Superior temporal gyrus (tissue), 1 donor: ENCODE data around the gene PIP5K1B.

Source experiments
- DNase-seq: peaks from one replicate; pipeline ENCODE4 v3.0.0-alpha.2; 2016; ENCODE audit errors: extremely low spot score

PIP5K1B gene

DNA sequence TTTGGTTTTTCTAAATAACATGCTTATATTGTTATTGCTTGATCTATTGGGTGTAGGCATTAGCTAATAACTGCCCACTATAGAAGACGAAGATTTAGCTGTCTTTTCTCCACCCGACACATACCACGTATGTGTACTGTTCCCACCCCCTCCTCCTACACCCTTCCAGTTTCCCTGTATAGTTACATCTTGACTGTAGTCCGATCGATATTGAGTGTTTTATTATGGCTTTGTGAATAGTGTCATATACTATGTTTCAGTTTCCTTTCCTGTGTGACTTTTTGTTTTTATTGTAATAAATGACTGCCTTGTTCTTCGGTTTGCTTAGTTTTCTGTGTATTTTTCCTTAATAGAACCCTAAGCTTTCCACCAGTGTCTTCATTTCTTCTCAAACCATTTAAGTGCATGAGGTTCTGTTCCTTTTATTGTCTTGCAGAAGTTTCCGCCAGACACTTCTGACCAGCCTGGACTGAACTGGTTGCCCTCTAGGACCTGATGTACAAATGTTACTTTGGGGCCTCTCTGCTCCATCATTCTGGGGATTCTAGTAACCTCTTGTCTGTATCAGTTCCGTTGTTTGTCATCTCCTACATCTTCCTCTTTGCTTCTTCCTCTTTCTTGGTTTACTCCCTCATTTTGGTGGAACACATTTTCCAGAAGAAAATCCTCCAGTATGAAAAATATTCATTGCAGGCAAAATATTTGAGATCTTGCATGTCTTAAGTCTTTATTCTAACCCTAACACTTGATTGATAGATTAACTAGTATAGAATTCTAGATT lies 247.0 kb downstream of the PIP5K1B start:
- DNase-seq = no peak

DNA sequence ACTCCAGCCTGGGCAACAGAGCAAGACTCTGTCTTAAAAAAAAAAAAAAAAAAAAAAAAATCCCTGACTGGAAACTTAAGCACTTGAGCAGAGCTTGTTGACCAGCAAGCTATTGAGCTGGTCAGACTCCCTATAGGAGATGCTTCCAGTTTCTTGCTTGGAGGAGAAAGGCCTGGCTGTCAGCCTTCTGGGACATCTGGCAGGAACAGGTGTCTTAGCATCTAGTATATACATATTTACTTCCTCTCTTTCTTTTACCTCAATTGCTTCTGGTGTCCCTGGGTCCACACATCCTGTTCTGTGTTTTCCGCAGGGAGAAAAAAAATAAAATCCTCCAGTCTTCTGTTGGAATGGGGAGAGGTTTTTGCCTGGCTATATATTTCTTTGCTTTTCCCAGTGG lies 248.7 kb downstream of the PIP5K1B start:
- no peak for DNase-seq

DNA sequence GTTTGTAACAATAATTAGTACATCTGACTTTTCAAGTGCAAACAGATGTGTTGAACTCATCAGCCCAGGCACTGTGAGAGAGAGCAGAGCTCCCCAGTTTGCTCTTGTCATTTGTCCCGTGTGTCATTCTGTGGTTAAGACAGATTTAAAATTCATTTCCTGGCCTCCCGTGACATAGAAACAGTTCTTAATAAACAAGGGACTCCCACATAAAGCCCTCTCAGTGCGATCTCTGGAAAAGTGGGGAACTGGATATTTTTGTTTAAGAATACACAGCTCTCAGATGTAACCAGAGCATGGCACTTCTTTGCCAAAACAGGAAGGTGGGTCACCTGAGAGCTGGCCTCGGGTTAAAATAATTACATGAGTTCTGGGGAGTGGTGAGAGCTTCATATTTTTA lies 250.3 kb downstream of the PIP5K1B start:
- no peak for DNase-seq

DNA sequence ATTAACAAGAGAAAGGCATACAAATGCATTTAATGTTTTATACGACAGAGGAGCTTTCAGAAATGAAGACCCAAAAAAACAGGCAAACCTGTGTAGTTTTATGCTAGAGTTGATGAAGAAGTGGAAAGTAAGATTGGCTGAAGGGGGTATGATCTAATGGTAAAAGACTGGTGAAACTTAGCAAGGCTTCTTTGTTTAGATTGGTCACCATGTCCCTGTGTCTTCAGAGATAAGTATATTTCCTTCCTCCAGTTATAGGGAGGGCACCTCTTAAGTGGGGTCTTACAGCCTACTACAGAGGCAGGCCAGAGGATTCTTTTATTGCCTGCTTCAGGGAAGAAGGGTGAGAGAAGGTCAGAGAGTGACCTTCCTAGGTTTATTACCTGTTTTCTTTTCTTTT lies 252.4 kb downstream of the PIP5K1B start:
- no peak for DNase-seq

DNA sequence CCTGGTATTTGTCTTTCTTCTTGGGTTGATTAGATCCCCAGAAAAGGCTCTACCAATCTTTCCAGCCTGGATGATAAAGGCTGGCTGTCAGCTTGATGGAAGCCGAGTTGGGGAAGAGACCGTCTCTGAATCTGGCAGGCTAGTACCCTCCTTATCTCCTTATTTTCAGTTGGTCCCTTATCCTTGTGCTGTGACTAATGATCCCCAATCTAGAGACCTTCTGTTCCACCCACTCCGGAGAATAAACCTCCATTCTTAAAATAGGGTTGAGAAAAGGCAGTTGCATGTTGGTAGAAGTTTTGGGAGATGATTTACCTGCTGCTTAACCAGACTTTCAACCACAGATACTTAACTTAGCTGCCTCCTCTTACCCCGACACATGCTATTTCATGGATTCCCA lies 256.5 kb downstream of the PIP5K1B start:
- DNase-seq = no peak

DNA sequence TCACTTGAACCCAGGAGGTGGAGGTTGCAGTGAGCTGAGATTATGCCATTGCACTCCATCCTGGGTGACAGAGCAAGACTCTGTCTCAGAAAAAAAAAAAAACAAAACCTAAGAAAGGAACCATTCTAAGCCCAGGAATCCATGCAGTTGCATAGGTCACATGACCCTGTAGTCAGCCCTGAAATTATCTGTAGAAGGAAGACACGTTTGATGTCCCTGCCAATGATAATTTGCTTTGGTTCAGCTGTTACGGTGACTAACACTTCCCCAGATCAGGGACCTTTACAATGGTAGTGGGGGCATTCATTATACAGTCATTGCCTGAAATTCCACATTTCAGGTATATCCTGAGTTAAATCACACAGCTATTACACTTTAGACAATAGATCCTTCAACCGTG lies 258.4 kb downstream of the PIP5K1B start:
- no peak for DNase-seq

DNA sequence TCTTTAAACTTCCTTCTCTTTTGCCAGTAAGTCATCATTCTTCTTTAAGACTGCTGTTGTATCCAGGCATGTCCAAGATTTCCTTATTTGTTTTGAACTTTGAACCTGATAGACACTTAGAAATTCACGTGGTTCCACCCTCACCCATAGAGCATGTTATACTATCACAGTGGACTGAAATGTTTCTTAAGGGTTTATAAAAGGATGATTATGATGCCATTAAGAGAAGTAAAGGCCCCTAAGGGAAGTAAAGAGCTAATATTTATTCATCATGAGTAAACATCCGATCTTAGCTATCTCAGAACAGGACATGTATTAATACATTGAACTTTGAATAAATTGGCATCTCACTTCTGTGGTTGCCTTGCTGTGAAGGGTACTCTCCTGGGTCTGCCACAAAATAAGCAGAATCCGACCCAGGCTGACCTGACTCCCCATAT lies 259.1 kb downstream of the PIP5K1B start:
- DNase-seq = no peak

DNA sequence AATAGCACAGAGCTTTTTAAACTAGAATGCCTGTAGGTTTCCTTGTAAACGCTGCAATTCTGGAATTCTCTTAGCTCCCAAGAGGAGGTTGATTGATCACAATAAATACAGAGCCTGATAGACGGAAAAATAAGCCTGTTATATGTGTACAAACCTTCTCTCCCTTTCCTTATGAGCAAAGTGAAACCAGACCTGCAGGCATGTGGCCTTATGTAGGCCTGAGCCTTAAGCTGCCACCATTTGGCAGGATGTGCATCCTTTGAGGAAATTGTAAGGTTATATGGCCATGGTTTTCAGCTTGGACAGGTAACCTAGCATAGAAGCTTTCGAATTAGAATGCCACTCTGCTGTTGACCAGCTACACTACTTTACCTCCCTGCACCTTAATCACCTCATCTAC lies 259.7 kb downstream of the PIP5K1B start:
- DNase-seq = no peak

DNA sequence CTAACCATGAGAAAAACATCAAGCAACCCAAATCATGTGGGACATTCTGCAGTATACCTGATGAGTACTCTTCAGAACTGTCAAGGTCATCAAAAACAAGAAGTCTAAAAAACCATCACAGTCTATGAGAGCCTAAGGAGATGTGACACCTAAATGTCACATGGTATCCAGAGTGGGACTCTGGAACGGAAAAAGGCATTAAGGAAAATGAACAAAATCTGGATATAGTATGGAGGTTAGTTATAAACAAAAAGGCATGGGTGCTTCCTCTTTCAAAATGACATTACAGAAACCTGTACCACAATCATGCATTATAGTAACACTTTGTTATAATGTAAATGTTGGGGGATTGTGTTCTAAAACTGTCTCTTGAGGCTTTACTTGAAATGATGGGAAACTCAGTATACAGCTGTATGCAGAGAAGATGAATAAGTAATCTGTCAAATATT lies 261.5 kb downstream of the PIP5K1B start:
- no peak for DNase-seq

DNA sequence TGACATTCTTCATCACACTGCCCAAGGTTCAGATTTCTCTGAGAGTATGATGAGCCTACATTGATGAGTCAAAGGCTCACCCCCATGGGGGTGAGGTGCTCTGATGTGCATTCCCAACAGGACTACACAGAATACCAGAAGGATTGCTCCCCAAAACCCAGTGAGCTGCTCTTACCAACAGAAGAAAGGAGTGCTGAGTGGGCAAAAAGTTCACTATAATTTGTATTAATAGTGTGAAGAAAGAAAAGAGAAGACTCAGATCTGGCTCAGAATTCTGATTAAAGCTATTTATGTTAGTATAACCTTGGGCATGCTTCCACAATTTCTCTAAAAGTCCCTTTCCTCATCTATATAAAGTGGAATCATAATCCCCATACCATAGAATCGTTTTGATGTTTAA lies 262.8 kb downstream of the PIP5K1B start:
- DNase-seq = no peak

DNA sequence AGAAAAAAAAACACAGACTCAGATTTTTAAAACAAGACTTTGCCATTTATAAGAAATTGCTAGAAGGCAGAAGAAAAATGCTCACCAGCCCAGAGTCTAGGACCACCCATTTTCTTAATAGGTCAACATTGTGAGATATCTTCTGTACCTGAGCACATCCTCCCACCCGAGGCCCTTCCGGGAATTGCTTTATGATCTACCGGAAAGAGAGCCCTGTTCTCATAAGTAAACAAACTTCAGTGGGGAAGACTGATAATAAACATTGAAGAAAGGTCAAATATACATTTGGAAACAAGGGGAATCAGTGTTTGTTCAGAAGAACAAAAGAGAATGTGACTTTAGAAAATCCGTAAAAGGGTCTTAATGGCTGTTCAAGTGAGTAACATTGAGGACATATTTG lies 264.5 kb downstream of the PIP5K1B start:
- DNase-seq = no peak

DNA sequence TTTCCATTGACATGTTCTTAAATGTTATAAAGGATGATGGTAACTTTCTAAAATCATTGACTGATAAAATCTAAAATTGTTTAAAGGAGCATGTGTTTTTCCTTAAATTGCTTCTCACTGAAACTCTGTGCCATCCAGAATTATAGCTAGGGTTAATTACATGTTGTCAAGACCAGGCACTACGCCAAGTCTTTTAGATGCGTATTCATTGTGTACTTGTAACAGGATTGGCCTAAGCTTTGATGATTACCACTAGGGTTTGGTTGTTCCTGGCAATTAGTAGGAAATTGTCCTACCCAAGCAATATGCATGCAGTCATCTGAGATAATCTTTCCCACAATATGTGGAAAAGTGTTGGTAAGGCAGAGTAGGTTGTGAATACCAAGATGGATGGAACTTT lies 265.1 kb downstream of the PIP5K1B start:
- DNase-seq = no peak

DNA sequence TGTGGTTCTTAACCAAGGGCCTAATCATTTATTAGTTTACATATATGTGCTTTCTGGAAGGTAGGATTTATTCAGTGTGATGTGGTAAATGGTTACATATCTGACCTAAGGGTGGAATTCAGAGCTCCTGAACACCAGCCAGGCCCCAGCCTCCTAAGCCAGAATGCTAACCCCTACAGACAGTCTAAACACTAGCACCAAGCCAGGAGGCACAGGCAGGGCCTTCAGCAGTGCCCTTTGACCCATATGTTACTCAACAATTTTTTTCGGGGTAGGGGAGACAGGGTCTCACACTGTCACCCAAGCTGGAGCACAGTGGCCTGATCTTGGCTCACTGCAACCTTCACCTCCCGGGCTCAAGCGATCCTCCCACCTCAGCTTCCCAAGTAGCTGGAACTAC lies 268.6 kb downstream of the PIP5K1B start:
- no peak for DNase-seq

DNA sequence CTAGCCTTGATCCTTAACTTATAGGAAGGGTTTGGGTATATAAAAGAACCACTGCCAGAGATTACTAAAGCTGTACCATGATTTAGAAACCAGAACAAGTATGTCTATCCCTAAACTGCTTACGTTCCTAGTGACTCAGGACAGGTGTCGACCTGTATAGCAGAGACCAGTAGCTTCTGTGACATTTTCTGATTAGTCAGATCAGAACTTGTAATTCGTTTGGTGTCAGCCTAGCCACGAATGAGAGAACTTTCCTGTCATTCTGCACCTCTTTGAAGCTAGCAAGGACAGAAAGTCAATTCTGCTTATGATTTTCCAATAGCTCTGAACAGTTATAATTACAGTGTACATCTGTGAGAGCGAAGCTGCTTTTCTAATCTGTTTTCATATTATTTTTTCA lies 269.4 kb downstream of the PIP5K1B start:
- DNase-seq = no peak

DNA sequence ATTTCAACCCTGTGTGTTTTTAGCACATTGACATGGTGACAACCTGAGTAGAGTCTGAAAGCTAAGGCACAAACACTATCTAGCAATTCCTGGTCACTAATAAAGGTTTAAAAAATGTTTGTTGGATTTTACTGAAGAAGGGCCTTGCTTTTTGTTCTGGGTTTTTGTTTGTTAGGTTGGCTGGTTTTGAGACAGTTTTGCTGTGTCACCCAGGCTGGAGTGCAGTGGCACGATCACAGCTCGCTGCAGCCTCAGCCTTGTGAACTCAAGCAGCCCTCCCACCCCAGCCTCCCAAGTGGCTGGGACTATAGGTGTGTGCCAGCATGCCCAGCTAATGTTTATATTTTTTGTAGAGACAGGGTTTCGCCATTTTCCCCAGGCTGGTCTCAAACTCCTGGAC lies 269.9 kb downstream of the PIP5K1B start:
- no peak for DNase-seq

DNA sequence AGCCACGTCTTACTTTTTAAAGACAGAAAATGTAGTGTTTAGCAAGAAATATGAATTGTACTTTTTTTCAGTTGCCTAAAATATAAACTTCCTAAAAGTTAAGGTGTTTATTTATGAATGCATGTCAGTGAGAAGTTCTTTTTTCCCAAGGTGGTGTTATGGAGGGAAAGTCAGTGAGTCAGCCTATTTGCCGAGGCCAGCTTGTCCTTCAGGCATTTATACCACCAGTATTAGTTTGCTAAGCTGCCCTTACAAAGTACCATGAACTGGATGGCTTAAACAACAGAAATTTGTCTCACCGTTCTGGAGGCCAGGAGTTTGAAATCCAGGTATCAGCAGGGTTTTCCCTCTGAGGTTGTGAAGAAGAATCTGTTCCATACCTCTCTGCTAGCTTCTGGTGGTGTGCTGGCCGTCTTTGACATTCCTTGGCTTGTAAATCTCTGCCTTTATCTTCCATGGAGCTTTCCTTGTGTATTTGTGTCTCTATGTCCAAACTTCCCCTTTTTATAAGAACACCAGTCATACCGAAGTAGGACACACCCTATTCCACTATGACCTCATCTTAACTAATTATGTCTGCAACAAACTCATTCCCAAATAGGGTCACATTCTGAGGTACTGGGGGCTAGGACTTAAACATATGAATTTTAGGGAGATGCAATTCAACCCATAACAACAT lies 270.5 kb downstream of the PIP5K1B start:
- no peak for DNase-seq

DNA sequence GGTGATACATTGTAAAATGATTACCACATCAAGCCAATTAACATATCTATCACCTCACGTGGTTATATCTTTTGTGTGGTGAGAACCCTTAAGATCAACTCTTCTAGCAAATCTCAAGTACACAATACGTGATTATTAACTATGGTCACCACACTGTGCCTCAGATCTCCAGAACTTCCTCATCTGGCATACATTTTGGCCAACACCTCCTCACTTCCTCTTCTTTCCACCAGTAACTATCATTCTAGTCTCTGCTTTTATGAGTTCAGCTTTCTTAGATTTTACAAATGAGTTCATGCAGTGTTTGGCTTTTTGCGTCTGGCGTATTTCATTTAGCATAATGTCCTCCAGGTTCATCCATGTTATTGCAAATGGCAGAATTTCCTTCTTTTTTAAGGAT lies 273.0 kb downstream of the PIP5K1B start:
- DNase-seq = no peak

DNA sequence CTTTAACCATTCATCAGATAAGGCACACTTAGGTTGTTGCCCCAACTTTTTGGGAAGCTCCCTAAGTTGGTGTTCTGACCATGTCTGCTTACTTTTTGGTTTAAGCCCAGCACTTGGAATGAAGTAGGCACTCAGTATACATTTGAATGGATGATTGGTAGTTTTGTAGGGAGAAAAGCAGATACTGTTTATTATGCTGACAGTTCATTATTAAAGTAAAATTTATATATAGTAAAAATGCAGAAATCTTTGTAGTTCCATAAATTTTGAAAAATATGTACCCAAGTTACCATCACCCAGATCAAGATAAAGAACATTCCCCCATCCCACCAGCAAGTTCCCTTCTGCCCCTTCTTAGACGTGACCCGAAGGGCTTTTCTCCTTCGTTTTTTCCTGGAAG lies 273.5 kb downstream of the PIP5K1B start:
- DNase-seq = no peak

DNA sequence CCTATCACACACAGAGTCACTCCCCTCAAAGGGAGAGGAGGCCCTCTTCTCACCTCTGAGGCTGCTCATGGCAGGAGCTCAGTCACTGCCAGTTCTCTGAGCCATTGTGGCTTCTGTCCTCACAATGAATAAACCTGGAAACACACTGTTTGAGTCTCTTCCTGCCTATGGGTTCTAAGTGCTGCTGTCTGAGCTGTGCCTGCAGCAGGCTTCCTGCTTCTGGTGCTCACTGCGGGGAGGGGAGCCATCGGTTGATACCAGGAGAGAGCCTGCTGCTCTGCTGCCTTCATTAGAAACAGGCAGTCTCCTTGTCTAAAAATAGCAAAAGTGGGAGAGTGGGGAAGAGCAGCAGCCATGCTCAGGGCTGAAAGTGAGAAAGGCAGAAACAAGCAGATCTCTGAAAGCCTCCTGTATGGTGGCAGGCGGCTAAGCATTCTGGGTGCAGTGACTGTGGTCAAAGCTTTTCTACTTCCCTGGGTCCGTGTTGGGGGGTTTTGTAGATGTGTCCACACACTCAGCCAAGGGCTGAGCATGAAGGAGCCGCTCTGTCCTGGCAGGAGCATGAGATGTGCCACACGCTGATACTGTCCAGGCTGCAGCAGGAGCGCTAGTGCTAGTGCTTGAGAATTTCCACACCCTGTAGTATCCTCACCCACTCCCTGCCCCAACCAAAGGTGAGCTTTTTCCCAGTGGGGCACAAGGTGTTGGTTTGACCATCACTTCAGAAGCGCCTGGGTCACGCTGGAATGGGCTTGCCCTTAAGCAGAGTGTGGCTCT lies 274.7 kb downstream of the PIP5K1B start:
- no peak for DNase-seq

DNA sequence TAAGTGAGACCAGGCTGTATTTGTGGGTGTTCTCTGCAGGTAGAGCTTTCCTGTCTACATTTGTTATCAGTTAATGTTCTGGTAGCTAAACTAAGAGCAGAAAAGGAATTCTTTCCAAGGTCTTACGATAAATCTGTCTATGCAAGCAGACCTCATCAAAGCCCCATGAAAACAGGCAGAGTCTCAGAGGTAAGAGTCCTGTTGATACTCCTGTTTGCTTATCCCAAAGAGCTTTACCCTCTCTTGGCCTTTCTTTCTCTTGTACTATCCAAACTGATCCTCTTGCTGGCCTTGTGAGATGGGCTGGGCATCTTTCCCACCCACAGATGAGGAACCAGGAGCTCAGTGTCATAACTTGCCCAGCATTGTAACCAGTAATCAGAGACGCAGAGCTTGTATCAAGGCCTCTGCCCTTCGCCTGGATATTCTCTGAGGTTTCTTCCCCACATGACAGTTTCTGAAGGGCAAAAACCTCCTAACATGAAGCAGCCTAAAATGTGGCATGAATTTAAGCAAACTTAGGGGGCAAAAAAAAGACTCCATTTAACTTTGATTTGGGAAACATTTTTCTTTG lies 275.4 kb downstream of the PIP5K1B start:
- no peak for DNase-seq

DNA sequence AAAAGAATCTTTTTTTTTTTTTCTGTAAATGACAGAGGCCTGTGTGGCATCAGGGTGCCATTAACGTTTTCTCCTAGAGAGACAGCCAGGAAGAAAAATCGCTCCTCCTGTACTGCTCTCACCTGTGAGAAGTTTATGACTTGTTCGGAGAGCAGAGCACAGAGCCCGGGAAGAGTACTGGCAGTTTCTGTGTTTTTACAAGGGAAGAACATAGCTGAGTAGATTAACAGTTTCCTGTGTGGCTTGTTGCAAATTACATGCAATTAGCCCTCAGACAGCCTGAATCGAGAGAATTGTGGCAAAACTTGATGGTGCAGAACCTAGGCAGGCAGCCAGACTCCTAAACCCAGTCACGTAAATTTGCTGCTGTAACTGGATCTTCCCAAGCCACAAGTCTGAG lies 276.7 kb downstream of the PIP5K1B start:
- DNase-seq = no peak

DNA sequence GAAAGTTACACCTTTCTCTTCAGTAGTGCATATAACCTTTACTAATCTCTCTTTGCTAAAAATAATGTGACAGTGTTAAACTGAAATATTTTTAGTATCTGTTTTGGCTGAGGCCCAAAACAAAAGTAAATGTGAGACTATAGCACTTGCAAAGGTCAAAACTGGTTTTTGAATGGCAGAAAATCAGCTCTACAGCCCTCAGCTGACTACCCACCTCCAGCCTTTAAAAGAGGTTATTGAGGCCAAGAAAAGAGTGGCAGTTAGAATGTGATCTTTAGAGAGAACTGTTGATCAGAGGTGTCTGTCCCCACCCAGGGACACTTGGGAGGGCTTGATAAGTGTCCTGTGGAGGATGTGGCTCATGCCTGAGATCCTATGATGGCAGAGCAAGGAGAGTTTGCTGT lies 278.0 kb downstream of the PIP5K1B start:
- DNase-seq = no peak
